ENCODE measurements around the gene DNAJB12. TPM values are rescaled to one million over a fixed set of nuclear protein-coding genes. Genes with fewer than 3 reads are reported as not detected.

The DNAJB12 gene
- total RNA-seq, 1 experiment from 2014 or later = 51.0 TPM

DNA sequence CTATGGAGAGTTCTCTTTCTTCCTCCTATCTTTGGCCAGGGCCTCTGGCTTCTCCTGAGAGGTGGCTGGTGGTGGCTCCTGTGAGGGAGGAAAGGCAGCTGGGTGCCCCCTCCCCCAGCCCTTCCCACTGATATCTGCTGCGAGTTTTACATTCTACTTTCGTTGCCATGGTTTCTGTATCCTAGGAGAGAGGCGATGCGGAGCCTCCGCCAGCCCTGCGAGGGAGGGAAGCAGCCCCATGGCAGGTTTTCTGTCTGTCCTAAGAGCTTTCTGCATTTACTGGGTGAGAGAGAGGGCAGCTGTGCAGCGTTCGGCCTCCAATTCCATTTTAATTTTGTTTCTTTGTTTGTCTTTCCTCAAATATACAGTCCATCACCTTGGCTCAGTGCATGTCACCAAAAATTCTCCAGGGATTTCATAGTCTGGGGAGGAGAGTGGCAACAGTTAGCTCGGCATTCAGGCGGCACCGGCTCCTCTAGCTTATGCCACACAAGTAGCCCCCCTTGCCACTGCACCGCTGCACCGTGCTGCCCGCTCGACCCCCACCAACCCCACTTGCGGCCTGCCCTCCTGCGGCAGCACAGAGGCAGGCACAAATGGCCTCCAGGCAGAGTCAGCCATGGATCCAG, 20.4 kb downstream of the DNAJB12 start:
- POLR2A ChIA-PET = no interaction called here
- CTCF ChIA-PET = interaction anchor here (0.7 kb wide), 1 partner anchor 58 kb away, joined by 3 read pairs; no protein-coding TSS in a partner anchor
- no peaks in the 10 kb centered on the region for H3K9me3 ChIP-seq (ENCODE audit: control insufficient read depth, insufficient read depth, low read depth, low read length)
- BruUV-seq (replicated peaks) = TSS peak; percentile 38
- H3K27me3 ChIP-seq (ENCODE audit: control insufficient read depth, insufficient read depth, low read length) = no peaks in the 10 kb centered on the region
- DNase-seq (ENCODE audit: low read depth, low spot score) (no peak), ATAC-seq (no peak)
- intact Hi-C loops (cut with micrococcal nuclease; ENCODE audit: unreplicated experiment) = no loop called here
- peak overlapping the region; percentile 50 for H3K27ac ChIP-seq (ENCODE audit: low read length)
- peaks cover 3% of the 10 kb centered on the region; the same call in 1 of the 2 replicates for H3K36me3 ChIP-seq (ENCODE audit: control insufficient read depth, insufficient read depth, low read length)
- H3K4me1 ChIP-seq (ENCODE audit: control insufficient read depth, insufficient read depth, low read length) = peaks cover 50% of the 10 kb centered on the region
- in situ Hi-C loops (cut with HindIII; ENCODE audit: low pct_unique_long_range_greater_than_20kb, low sequenced_read_pairs) = no loop called here
- H3K4me3 ChIP-seq (ENCODE audit: low read depth in 2 of 2, low read length in 2 of 2) = no peak overlapping the region
- TF ChIP-seq, protein P1, sequence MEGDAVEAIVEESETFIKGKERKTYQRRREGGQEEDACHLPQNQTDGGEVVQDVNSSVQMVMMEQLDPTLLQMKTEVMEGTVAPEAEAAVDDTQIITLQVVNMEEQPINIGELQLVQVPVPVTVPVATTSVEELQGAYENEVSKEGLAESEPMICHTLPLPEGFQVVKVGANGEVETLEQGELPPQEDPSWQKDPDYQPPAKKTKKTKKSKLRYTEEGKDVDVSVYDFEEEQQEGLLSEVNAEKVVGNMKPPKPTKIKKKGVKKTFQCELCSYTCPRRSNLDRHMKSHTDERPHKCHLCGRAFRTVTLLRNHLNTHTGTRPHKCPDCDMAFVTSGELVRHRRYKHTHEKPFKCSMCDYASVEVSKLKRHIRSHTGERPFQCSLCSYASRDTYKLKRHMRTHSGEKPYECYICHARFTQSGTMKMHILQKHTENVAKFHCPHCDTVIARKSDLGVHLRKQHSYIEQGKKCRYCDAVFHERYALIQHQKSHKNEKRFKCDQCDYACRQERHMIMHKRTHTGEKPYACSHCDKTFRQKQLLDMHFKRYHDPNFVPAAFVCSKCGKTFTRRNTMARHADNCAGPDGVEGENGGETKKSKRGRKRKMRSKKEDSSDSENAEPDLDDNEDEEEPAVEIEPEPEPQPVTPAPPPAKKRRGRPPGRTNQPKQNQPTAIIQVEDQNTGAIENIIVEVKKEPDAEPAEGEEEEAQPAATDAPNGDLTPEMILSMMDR (IDR thresholded peaks at IDR 0.05) = no peak
- no peak for TF ChIP-seq TCF7L2 (IDR thresholded peaks at IDR 0.05; ENCODE audit: low read depth, low read length)
- no peak for TF ChIP-seq POLR2AphosphoS5 (IDR thresholded peaks at IDR 0.05; ENCODE audit: low read depth, low read length)
- TF ChIP-seq, protein P2, sequence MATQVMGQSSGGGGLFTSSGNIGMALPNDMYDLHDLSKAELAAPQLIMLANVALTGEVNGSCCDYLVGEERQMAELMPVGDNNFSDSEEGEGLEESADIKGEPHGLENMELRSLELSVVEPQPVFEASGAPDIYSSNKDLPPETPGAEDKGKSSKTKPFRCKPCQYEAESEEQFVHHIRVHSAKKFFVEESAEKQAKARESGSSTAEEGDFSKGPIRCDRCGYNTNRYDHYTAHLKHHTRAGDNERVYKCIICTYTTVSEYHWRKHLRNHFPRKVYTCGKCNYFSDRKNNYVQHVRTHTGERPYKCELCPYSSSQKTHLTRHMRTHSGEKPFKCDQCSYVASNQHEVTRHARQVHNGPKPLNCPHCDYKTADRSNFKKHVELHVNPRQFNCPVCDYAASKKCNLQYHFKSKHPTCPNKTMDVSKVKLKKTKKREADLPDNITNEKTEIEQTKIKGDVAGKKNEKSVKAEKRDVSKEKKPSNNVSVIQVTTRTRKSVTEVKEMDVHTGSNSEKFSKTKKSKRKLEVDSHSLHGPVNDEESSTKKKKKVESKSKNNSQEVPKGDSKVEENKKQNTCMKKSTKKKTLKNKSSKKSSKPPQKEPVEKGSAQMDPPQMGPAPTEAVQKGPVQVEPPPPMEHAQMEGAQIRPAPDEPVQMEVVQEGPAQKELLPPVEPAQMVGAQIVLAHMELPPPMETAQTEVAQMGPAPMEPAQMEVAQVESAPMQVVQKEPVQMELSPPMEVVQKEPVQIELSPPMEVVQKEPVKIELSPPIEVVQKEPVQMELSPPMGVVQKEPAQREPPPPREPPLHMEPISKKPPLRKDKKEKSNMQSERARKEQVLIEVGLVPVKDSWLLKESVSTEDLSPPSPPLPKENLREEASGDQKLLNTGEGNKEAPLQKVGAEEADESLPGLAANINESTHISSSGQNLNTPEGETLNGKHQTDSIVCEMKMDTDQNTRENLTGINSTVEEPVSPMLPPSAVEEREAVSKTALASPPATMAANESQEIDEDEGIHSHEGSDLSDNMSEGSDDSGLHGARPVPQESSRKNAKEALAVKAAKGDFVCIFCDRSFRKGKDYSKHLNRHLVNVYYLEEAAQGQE (IDR thresholded peaks at IDR 0.05; ENCODE audit: insufficient read depth in 1 of 2, low read depth in 2 of 2, low read length in 1 of 2) = no peak
- TF ChIP-seq SIN3A (IDR thresholded peaks at IDR 0.05; ENCODE audit: borderline replicate concordance, insufficient read depth, low read depth, low read length) = no peak

DNA sequence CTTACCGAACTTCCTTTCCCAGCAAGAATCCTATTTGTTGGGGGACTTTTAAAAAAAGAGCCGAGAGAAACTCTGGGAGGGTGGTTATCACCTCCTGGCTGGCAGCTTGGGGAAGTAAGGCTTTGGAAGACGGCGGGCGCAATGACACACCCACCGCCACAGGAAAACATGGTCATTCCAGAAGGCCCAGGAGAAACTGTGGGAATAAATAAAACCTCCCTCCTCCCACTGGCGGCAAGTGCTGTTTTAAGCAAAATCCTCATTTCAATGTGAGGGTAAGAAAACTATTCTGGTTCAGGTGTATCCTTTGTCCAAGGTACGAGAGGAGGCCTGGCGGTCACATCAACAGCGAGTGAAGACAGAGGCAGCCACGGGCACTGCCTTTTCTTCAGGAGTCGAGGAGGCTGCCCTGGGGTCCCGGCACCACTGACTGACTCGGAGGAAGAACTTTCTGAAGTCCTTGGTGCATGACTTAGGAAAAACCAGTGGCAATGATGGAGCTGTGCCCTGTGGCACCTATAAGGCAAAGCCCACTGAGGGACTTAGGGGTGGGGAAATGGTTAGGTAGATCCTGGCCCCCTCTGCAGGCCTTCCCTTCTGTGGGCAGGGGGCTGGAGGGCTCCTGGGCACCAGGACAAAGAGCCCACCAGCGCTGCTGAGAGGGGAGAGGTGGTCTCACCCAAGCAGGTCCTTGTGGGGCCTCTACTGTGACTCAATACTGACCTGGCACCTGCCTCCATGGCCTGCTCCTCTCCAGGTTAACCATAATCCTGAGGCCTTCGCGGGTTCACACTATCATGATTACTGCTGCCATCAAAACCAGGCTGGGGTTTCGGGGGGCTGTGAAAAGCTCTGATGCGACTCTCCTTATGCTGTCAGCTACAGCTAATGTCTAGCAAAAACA, 21.4 kb downstream of the DNAJB12 start:
- Histone ChIP-seq H3K36me3 (ENCODE audit: control insufficient read depth, insufficient read depth, low read length) (peaks cover 3% of the 10 kb centered on the region; the same call in 1 of the 2 replicates), H3K27ac (ENCODE audit: low read length) (peak overlapping the region; percentile 73), H3K27me3 (ENCODE audit: control insufficient read depth, insufficient read depth, low read length) (no peaks in the 10 kb centered on the region), H3K4me1 (ENCODE audit: control insufficient read depth, insufficient read depth, low read length) (peaks cover 59% of the 10 kb centered on the region), H3K9me3 (ENCODE audit: control insufficient read depth, insufficient read depth, low read depth, low read length) (no peaks in the 10 kb centered on the region), H3K4me3 (ENCODE audit: low read depth in 2 of 2, low read length in 2 of 2) (no peak overlapping the region)
- intact Hi-C loops (cut with micrococcal nuclease; ENCODE audit: unreplicated experiment) (no loop called here), in situ Hi-C loops (cut with HindIII; ENCODE audit: low pct_unique_long_range_greater_than_20kb, low sequenced_read_pairs) (no loop called here)
- ATAC-seq (no peak), DNase-seq (ENCODE audit: low read depth, low spot score) (no peak)
- CTCF ChIA-PET = interaction anchor here (0.7 kb wide), 1 partner anchor 57 kb away, joined by 3 read pairs; no protein-coding TSS in a partner anchor
- TF ChIP-seq, protein P2 (IDR thresholded peaks at IDR 0.05; ENCODE audit: insufficient read depth in 1 of 2, low read depth in 2 of 2, low read length in 1 of 2) = no peak
- TF ChIP-seq TCF7L2 (IDR thresholded peaks at IDR 0.05; ENCODE audit: low read depth, low read length) (no peak), POLR2AphosphoS5 (IDR thresholded peaks at IDR 0.05; ENCODE audit: low read depth, low read length) (peak; percentile 47; the same call in 1 of the 2 replicates), SIN3A (IDR thresholded peaks at IDR 0.05; ENCODE audit: borderline replicate concordance, insufficient read depth, low read depth, low read length) (no peak)
- TF ChIP-seq, protein P1 (IDR thresholded peaks at IDR 0.05) = no peak
- no TSS peak for BruUV-seq (replicated peaks)
- POLR2A ChIA-PET = interaction anchor here (0.5 to 0.6 kb wide), 2 partner anchors 151 to 832 kb away, joined by 4 read pairs; no protein-coding TSS in a partner anchor
